Measurements from ENCODE around the gene PTGES3L.

Gene PTGES3L

GRCh38 chr17:43011728-43012472 lies 32.0 kb upstream of the PTGES3L start:
- TF ChIP-seq ZBTB7A (IDR thresholded peaks at IDR 0.05; ENCODE audit: low read depth) (no peak), CREB1 (IDR thresholded peaks at IDR 0.05; ENCODE audit: low read depth) (no peak), NFIC (IDR thresholded peaks at IDR 0.05) (no peak), TAF1 (IDR thresholded peaks at IDR 0.05; ENCODE audit: low read depth) (no peak), CEBPB (IDR thresholded peaks at IDR 0.05) (no peak)

GRCh38 chr17:43010667-43011308 lies 30.9 kb upstream of the PTGES3L start:
- TF ChIP-seq TCF12 (IDR thresholded peaks at IDR 0.05; ENCODE audit: low read depth) (no peak), REST (IDR thresholded peaks at IDR 0.05; ENCODE audit: low read depth) (no peak), YY1 (IDR thresholded peaks at IDR 0.05; ENCODE audit: low read depth) (no peak), NFIC (IDR thresholded peaks at IDR 0.05) (no peak), EGR1 (IDR thresholded peaks at IDR 0.05) (no peak), USF1 (IDR thresholded peaks at IDR 0.05) (no peak), CEBPB (IDR thresholded peaks at IDR 0.05) (no peak), ZBTB7A (IDR thresholded peaks at IDR 0.05; ENCODE audit: low read depth) (no peak), MAX (IDR thresholded peaks at IDR 0.05) (no peak), FOXM1 (IDR thresholded peaks at IDR 0.05; ENCODE audit: borderline replicate concordance, low read depth) (no peak), TAF1 (IDR thresholded peaks at IDR 0.05; ENCODE audit: low read depth) (no peak), EP300 (IDR thresholded peaks at IDR 0.05; ENCODE audit: borderline replicate concordance) (no peak), CREB1 (IDR thresholded peaks at IDR 0.05; ENCODE audit: low read depth) (no peak), RAD21 (IDR thresholded peaks at IDR 0.05; ENCODE audit: low read depth) (no peak), TEAD4 (IDR thresholded peaks at IDR 0.05) (no peak)

- TF ChIP-seq USF1 (IDR thresholded peaks at IDR 0.05) (peak; percentile 54), MAX (IDR thresholded peaks at IDR 0.05) (peak; percentile 53; the same call in 1 of the 2 replicates), NFIC (IDR thresholded peaks at IDR 0.05) (no peak)
Measured at GRCh38 chr17:43006639-43007551, 27.0 kb upstream of the PTGES3L start, which contains the start of gene IFI35. TSS of gene IFI35 (plus strand) at chr17:43006784. CDS start at chr17:43006948, 164 bp downstream.

GRCh38 chr17:43003542-43004172 lies 23.8 kb upstream of the PTGES3L start:
- TF ChIP-seq YY1 (IDR thresholded peaks at IDR 0.05; ENCODE audit: low read depth) (no peak), TCF12 (IDR thresholded peaks at IDR 0.05; ENCODE audit: low read depth) (no peak), EP300 (IDR thresholded peaks at IDR 0.05; ENCODE audit: borderline replicate concordance) (no peak), CREB1 (IDR thresholded peaks at IDR 0.05; ENCODE audit: low read depth) (no peak), MAX (IDR thresholded peaks at IDR 0.05) (no peak), RAD21 (IDR thresholded peaks at IDR 0.05; ENCODE audit: low read depth) (no peak), TEAD4 (IDR thresholded peaks at IDR 0.05) (no peak), FOXM1 (IDR thresholded peaks at IDR 0.05; ENCODE audit: borderline replicate concordance, low read depth) (no peak), CEBPB (IDR thresholded peaks at IDR 0.05) (no peak), REST (IDR thresholded peaks at IDR 0.05; ENCODE audit: low read depth) (no peak), NFIC (IDR thresholded peaks at IDR 0.05) (no peak), ZBTB7A (IDR thresholded peaks at IDR 0.05; ENCODE audit: low read depth) (no peak), TAF1 (IDR thresholded peaks at IDR 0.05; ENCODE audit: low read depth) (no peak), USF1 (IDR thresholded peaks at IDR 0.05) (no peak), EGR1 (IDR thresholded peaks at IDR 0.05) (no peak)

Measured in Ishikawa (cell line).